ENCODE measurements around the gene ADGRD2.

- no peak for TF ChIP-seq CTCF (IDR thresholded peaks at IDR 0.05)
- no peak for TF ChIP-seq EP300 (IDR thresholded peaks at IDR 0.05; ENCODE audit: low read depth)
- TF ChIP-seq POLR2A (IDR thresholded peaks at IDR 0.05): no peak
- no peak for TF ChIP-seq POLR2AphosphoS5 (IDR thresholded peaks at IDR 0.05)
Measured at GRCh38 chr9:124498499-124499146, 48.4 kb downstream of the ADGRD2 start.

Measured in transverse colon (tissue), 4 donors.